CD8-positive, alpha-beta memory T cell (primary cell): Measurements from ENCODE around the gene SETD3. TPM values are rescaled to one million over a fixed set of nuclear protein-coding genes. Genes with fewer than 3 reads are reported as not detected.

Experiments used
- CTCF ChIA-PET: fragments of 350-600 bp; sonication (Branson Sonifier 250); formaldehyde crosslinking; loops from one replicate; lab custom pipeline; 2021; ENCODE audit warnings: antibody characterized with exemption; lab: Charles Lee
- POLR2A ChIA-PET: fragments of 350-600 bp; sonication (Branson Sonifier 250); formaldehyde crosslinking; loops from one replicate; lab custom pipeline; 2021; ENCODE audit warnings: antibody characterized with exemption; lab: Charles Lee
- DNase-seq, 5 donors: peaks; one replicate each; pipeline versions ENCODE4 v3.0.0 to v3.0.0-alpha.2; 2020 to 2022; ENCODE audit warnings: mixed read lengths in 1 of 5
- H3K27ac ChIP-seq: one replicate; pipeline ENCODE4 v1.7.0; 2013; ENCODE audit warnings: low read depth, mild to moderate bottlenecking, low read length, moderate library complexity
- H3K27me3 ChIP-seq: 2 replicates; pipeline ENCODE4 v1.7.0; 2013; ENCODE audit warnings: low read length, mild to moderate bottlenecking; ENCODE audit not compliant: insufficient read depth, poor library complexity, severe bottlenecking
- H3K36me3 ChIP-seq: 2 replicates; pipeline ENCODE4 v1.7.0; 2013; ENCODE audit warnings: mild to moderate bottlenecking, low read length, moderate library complexity; ENCODE audit not compliant: insufficient read depth
- H3K4me1 ChIP-seq: 2 replicates; pipeline ENCODE4 v1.7.0; 2013; ENCODE audit warnings: mild to moderate bottlenecking, low read length, moderate library complexity; ENCODE audit not compliant: insufficient read depth
- H3K4me3 ChIP-seq: 2 replicates; pipeline ENCODE4 v1.7.0; 2013; ENCODE audit warnings: mild to moderate bottlenecking, low read length
- H3K9me3 ChIP-seq: 2 replicates; pipeline ENCODE4 v1.7.0; 2013; ENCODE audit warnings: mild to moderate bottlenecking, low read length
- H3K27ac Mint-ChIP-seq, 8 donors: one replicate each; pipeline ENCODE4 v1.8.0; 2020 to 2021; ENCODE audit warnings: mixed read lengths in 8 of 8, mild to moderate bottlenecking in 6 of 8, inconsistent platforms in 3 of 8, moderate library complexity in 3 of 8
- H3K27me3 Mint-ChIP-seq, 2 donors: one replicate each; pipeline ENCODE4 v1.8.0; 2020 to 2021; ENCODE audit warnings: mixed read lengths in 2 of 2, mild to moderate bottlenecking in 1 of 2, moderate library complexity in 1 of 2
- H3K36me3 Mint-ChIP-seq, 3 donors: one replicate each; pipeline ENCODE4 v1.8.0; 2020 to 2021; ENCODE audit warnings: mixed read lengths in 3 of 3, inconsistent platforms in 1 of 3, mild to moderate bottlenecking in 1 of 3
- H3K4me1 Mint-ChIP-seq, 3 donors: one replicate each; pipeline ENCODE4 v1.8.0; 2020 to 2021; ENCODE audit warnings: mixed read lengths in 3 of 3, inconsistent platforms in 1 of 3, mild to moderate bottlenecking in 1 of 3
- H3K4me3 Mint-ChIP-seq, 7 donors: one replicate each; pipeline ENCODE4 v1.8.0; 2020 to 2021; ENCODE audit warnings: mixed read lengths in 7 of 7, mild to moderate bottlenecking in 6 of 7, moderate library complexity in 4 of 7, inconsistent platforms in 2 of 7
- H3K9me3 Mint-ChIP-seq, 5 donors: one replicate each; pipeline ENCODE4 v1.8.0; 2020 to 2022; ENCODE audit warnings: mixed read lengths in 5 of 5, mild to moderate bottlenecking in 3 of 5, moderate library complexity in 2 of 5, inconsistent platforms in 1 of 5
- polyA plus RNA-seq: library from polyadenylated mRNA; unstranded; fragments of 300-500 nt; fragmentation: Illumina TruSeq; gene quantifications from one replicate; pipeline ENCODE4 v1.2.3, GENCODE V29; 2021
- total RNA-seq, 2 experiments: library from RNA; stranded (reverse); gene quantifications; one replicate each; pipeline ENCODE4 v1.2.3, GENCODE V29; 2021

The SETD3 gene
- total and polyA plus RNA-seq, 3 experiments from 2014 or later = 52.1 to 57.9 (median 57.1) TPM

GRCh38 chr14:99383472-99384449 lies 96.9 kb downstream of the SETD3 start:
- CTCF ChIA-PET = interaction anchor here (0.9 to 1.3 kb wide), 2 partner anchors 9 to 14 kb away, joined by 3 to 4 read pairs; no protein-coding TSS in a partner anchor
- no peak overlapping the region for H3K27ac ChIP-seq

GRCh38 chr14:99382781-99383471 lies 97.7 kb downstream of the SETD3 start:
- no peaks in the 10 kb centered on the region for H3K9me3 ChIP-seq
- Mint-ChIP-seq H3K4me3 (no peak overlapping the region), H3K4me1 (peaks cover 17 to 18% (median 17%) of the 10 kb centered on the region in 3 donors), H3K27ac (no peak overlapping the region), H3K9me3 (no peaks in the 10 kb centered on the region), H3K27me3 (peaks cover 13 to 45% of the 10 kb centered on the region in 2 donors), H3K36me3 (no peaks in the 10 kb centered on the region)
- H3K27ac ChIP-seq = no peak overlapping the region
- CTCF ChIA-PET = interaction anchor here (1.1 kb wide), 1 partner anchor 33 kb away, joined by 4 read pairs; no protein-coding TSS in a partner anchor
- H3K4me3 ChIP-seq = no peak overlapping the region
- POLR2A ChIA-PET = no interaction called here
- peaks cover 8% of the 10 kb centered on the region for H3K4me1 ChIP-seq
- H3K27me3 ChIP-seq = peaks cover 3% of the 10 kb centered on the region
- DNase-seq = no peak
- no peaks in the 10 kb centered on the region for H3K36me3 ChIP-seq

More at GRCh38 chr14:99383472-99384449, 96.9 kb downstream of the SETD3 start:
- H3K27ac Mint-ChIP-seq = no peak overlapping the region
- POLR2A ChIA-PET = no interaction called here
- Histone ChIP-seq H3K36me3 (no peaks in the 10 kb centered on the region), H3K4me3 (no peak overlapping the region), H3K27me3 (peaks cover 3% of the 10 kb centered on the region), H3K9me3 (no peaks in the 10 kb centered on the region), H3K4me1 (peaks cover 8% of the 10 kb centered on the region)
- no peaks in the 10 kb centered on the region for H3K36me3 Mint-ChIP-seq
- no peak for DNase-seq
- H3K9me3 Mint-ChIP-seq = no peaks in the 10 kb centered on the region
- H3K4me3 Mint-ChIP-seq = no peak overlapping the region
- H3K27me3 Mint-ChIP-seq = peaks cover 13 to 45% of the 10 kb centered on the region in 2 donors
- H3K4me1 Mint-ChIP-seq = peaks cover 21 to 23% (median 21%) of the 10 kb centered on the region in 3 donors

DNA sequence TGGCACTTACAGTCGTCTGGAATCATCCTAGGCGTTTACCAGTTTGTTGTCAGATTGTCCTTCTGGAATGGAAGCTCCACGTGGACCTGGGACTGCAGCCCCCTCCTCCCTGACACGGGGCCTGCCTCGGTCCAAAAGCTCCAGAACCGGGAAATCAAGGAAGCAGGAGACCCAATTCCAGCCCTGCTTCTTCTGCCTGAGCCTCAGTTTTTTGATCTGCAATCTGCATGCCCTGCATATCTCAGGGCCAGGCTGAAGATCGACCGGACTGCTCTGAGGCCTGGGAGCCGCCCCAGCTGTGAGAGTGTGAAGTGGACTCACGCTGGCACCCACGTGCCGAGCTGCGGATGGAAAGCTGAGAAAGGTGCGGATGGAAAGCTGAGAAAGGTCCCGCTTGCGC lies 98.6 kb downstream of the SETD3 start:
- H3K27me3 Mint-ChIP-seq = peaks cover 13 to 52% of the 10 kb centered on the region in 2 donors
- no peaks in the 10 kb centered on the region for H3K36me3 Mint-ChIP-seq
- H3K4me3 ChIP-seq = no peak overlapping the region
- H3K36me3 ChIP-seq = no peaks in the 10 kb centered on the region
- no peak overlapping the region for H3K27ac ChIP-seq
- peaks cover 9 to 13% (median 9%) of the 10 kb centered on the region in 3 donors for H3K4me1 Mint-ChIP-seq
- no peaks in the 10 kb centered on the region for H3K9me3 ChIP-seq
- no peaks in the 10 kb centered on the region for H3K9me3 Mint-ChIP-seq
- ChIA-PET POLR2A (no interaction called here), CTCF (interaction anchor here (1.1 kb wide), 1 partner anchor 34 kb away, joined by 4 read pairs; no protein-coding TSS in a partner anchor)
- H3K27me3 ChIP-seq = peaks cover 3% of the 10 kb centered on the region
- H3K4me1 ChIP-seq = peaks cover under 1% of the 10 kb centered on the region
- DNase-seq = no peak
- H3K4me3 Mint-ChIP-seq = no peak overlapping the region
- H3K27ac Mint-ChIP-seq = peak overlapping the region in 1 of 8 donors; percentile 55

DNA sequence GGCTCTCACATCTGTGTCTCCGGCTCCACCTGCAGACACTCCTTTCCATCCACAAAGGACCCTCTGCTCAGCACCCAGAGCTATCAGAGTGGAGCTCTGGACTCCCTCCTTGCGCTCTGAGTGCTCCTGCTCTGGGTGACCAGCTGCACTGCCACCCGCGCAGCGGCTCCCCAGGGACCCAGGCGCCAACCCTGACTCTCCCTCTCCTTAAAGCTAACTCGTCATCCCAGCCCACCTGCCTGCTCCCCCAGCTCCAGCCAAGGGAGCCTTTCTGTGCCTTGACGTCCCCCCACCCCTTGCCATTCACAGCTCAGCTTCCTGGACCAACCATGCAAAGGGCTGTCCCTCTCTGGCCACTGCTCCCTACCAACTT lies 99.0 kb downstream of the SETD3 start:
- H3K27ac Mint-ChIP-seq = peak overlapping the region in 1 of 8 donors; percentile 55
- Histone ChIP-seq H3K4me3 (no peak overlapping the region), H3K9me3 (no peaks in the 10 kb centered on the region), H3K36me3 (no peaks in the 10 kb centered on the region), H3K27me3 (peaks cover 3% of the 10 kb centered on the region), H3K27ac (no peak overlapping the region), H3K4me1 (no peaks in the 10 kb centered on the region)
- no peak for DNase-seq
- H3K9me3 Mint-ChIP-seq = no peaks in the 10 kb centered on the region
- CTCF ChIA-PET = interaction anchor here (1.1 kb wide), 1 partner anchor 34 kb away, joined by 4 read pairs; no protein-coding TSS in a partner anchor
- H3K4me1 Mint-ChIP-seq = peaks cover 5 to 9% (median 5%) of the 10 kb centered on the region in 3 donors
- POLR2A ChIA-PET = no interaction called here
- H3K4me3 Mint-ChIP-seq = no peak overlapping the region
- H3K27me3 Mint-ChIP-seq = peaks cover 13 to 53% of the 10 kb centered on the region in 2 donors
- no peaks in the 10 kb centered on the region for H3K36me3 Mint-ChIP-seq

DNA sequence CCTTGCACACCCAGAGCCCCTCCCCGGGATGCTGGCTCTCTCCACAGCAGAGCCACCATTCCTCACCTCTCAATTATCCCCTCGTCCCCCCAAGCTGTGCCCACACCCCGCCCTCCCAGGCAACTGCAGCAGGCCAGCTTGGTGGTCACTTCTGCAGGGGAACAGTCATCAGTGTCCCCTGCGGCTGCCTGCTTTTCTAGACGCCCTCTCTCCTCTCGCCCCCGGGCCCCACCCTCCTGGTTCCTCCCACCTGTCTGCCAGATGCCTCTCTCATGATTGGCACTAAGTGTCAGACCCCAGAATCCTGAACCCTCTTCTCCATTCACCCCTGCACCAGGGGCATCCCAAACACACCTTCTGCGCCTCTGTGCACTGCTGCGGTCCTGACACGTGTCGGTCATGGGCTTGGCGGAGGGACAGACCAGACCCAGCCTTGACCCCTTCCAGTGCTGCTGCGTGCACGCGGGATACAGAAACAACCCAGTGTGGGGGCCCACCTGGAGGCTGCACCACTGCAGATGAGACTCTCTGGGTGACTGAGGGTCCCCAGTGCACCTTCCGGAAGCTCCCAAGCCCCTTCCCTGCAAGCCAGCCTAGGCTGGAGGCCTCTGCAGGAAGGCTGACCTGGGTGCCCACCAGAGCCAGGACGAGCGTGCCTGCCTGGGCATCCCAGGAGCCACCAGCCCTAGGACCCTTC lies 99.5 kb downstream of the SETD3 start:
- no peak overlapping the region for H3K27ac ChIP-seq
- no peaks in the 10 kb centered on the region for H3K9me3 Mint-ChIP-seq
- peak overlapping the region in 2 of 7 donors; percentile 8 to 55 for H3K4me3 Mint-ChIP-seq
- CTCF ChIA-PET = interaction anchor here (1.3 kb wide), 1 partner anchor 8 kb away, joined by 4 read pairs; no protein-coding TSS in a partner anchor
- H3K27me3 ChIP-seq = peaks cover 3% of the 10 kb centered on the region
- H3K36me3 ChIP-seq = no peaks in the 10 kb centered on the region
- H3K4me3 ChIP-seq = no peak overlapping the region
- H3K9me3 ChIP-seq = no peaks in the 10 kb centered on the region
- H3K4me1 Mint-ChIP-seq = peaks cover 5 to 9% (median 5%) of the 10 kb centered on the region in 3 donors
- no peaks in the 10 kb centered on the region for H3K36me3 Mint-ChIP-seq
- no peaks in the 10 kb centered on the region for H3K4me1 ChIP-seq
- peaks cover 13 to 53% of the 10 kb centered on the region in 2 donors for H3K27me3 Mint-ChIP-seq
- POLR2A ChIA-PET = no interaction called here
- H3K27ac Mint-ChIP-seq = no peak overlapping the region
- DNase-seq = no peak

DNA sequence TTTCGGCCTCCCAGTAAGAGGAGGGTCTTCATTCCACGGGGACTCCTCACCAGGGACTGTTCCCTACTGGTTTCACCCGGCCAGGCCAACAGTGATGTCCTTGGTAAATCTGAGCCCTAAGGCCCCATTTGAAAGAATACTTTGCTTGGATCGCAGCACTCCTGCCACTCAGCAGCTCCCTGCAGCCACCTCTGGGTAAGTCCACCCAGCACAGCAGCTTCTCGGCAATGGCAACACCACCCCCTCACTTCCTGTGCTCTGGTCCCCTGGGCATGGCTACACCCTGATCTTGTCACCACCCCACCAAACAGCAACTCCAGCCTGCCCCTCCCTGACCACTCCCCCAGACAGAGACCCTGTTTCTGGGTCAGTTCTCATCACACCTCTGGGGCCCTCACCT lies 100.3 kb downstream of the SETD3 start:
- Mint-ChIP-seq H3K9me3 (no peaks in the 10 kb centered on the region), H3K27me3 (peaks cover 9 to 47% of the 10 kb centered on the region in 2 donors), H3K36me3 (no peaks in the 10 kb centered on the region), H3K4me1 (peaks cover 5 to 9% (median 5%) of the 10 kb centered on the region in 3 donors), H3K4me3 (peak overlapping the region in 3 of 7 donors; percentile 8 to 75 (median 55)), H3K27ac (peak overlapping the region in 2 of 8 donors; percentile 15 to 29)
- Histone ChIP-seq H3K36me3 (no peaks in the 10 kb centered on the region), H3K27me3 (peaks cover 3% of the 10 kb centered on the region), H3K4me3 (no peak overlapping the region), H3K27ac (no peak overlapping the region), H3K9me3 (no peaks in the 10 kb centered on the region), H3K4me1 (no peaks in the 10 kb centered on the region)
- DNase-seq = no peak
- ChIA-PET CTCF (interaction anchor here (1.3 kb wide), 1 partner anchor 9 kb away, joined by 4 read pairs; no protein-coding TSS in a partner anchor), POLR2A (no interaction called here)

- Histone ChIP-seq H3K4me1 (no peaks in the 10 kb centered on the region), H3K27me3 (no peaks in the 10 kb centered on the region), H3K36me3 (no peaks in the 10 kb centered on the region), H3K9me3 (no peaks in the 10 kb centered on the region), H3K4me3 (no peak overlapping the region), H3K27ac (no peak overlapping the region)
- Mint-ChIP-seq H3K9me3 (no peaks in the 10 kb centered on the region), H3K36me3 (no peaks in the 10 kb centered on the region), H3K27me3 (peaks cover 9 to 39% of the 10 kb centered on the region in 2 donors), H3K4me1 (peaks cover 5 to 9% (median 5%) of the 10 kb centered on the region in 3 donors), H3K4me3 (no peak overlapping the region), H3K27ac (no peak overlapping the region)
- ChIA-PET POLR2A (interaction anchor here (0.6 kb wide), 1 partner anchor 12 kb away, joined by 4 read pairs; no protein-coding TSS in a partner anchor), CTCF (interaction anchor here (1.2 kb wide), 1 partner anchor 14 kb away, joined by 3 read pairs; no protein-coding TSS in a partner anchor)
- no peak for DNase-seq
Observed at GRCh38 chr14:99378782-99379214, 101.9 kb downstream of the SETD3 start.
